Neural cell (in vitro differentiated cells): Measurements from ENCODE around the gene NR2E1. TPM values are rescaled to one million over a fixed set of nuclear protein-coding genes. Genes with fewer than 3 reads are reported as not detected.

Source experiments
- H2AFZ ChIP-seq: fragments of 200-600, 300-800 bp; sonication (generic), shearing (Covaris generic); 2 replicates; pipeline ENCODE4 v1.6.0; 2014; ENCODE audit warnings: low read depth, mild to moderate bottlenecking, antibody characterized with exemption, low read length, moderate library complexity
- H3F3A ChIP-seq: fragments of 200-600 bp; shearing (Covaris generic); 2 replicates; pipeline ENCODE4 v1.6.1; 2016; ENCODE audit warnings: mild to moderate bottlenecking, moderate library complexity, mixed read lengths, antibody characterized with exemption, low read length; ENCODE audit not compliant: insufficient read depth, poor library complexity, severe bottlenecking
- H3K27ac ChIP-seq: fragments of 200-600, 300-800 bp; sonication (generic), shearing (Covaris generic); 2 replicates; pipeline ENCODE4 v1.5.1; 2014; ENCODE audit warnings: mild to moderate bottlenecking, low read length, moderate library complexity
- H3K27me3 ChIP-seq: fragments of 300-800, 200-600 bp; sonication (generic), shearing (Covaris generic); 2 replicates; pipeline ENCODE4 v1.6.0; 2014; ENCODE audit warnings: mild to moderate bottlenecking, low read depth, low read length, moderate library complexity; ENCODE audit not compliant: insufficient read depth
- H3K36me3 ChIP-seq: fragments of 300-800, 200-600 bp; sonication (generic), shearing (Covaris generic); 2 replicates; pipeline ENCODE4 v1.5.1; 2014; ENCODE audit warnings: mild to moderate bottlenecking, antibody characterized with exemption, low read length, moderate library complexity; ENCODE audit not compliant: insufficient read depth
- H3K4me2 ChIP-seq: fragments of 300-800, 200-600 bp; sonication (generic), shearing (Covaris generic); 2 replicates; pipeline ENCODE4 v1.6.0; 2014; ENCODE audit warnings: mild to moderate bottlenecking, low read length
- H3K4me3 ChIP-seq: fragments of 300-800, 200-600 bp; sonication (generic), shearing (Covaris generic); 2 replicates; pipeline ENCODE4 v1.5.1; 2014; ENCODE audit warnings: mild to moderate bottlenecking, low read length, moderate library complexity
- H3K79me2 ChIP-seq: fragments of 200-600 bp; shearing (Covaris generic); replicated peaks from 2 replicates; pipeline ENCODE4 v1.6.0; 2014; ENCODE audit warnings: mild to moderate bottlenecking, low read length, moderate library complexity; ENCODE audit not compliant: insufficient read depth
- H3K9ac ChIP-seq: fragments of 300-800, 200-600 bp; sonication (generic), shearing (Covaris generic); 2 replicates; pipeline ENCODE4 v1.6.1; 2016; ENCODE audit warnings: mild to moderate bottlenecking, low read length, mixed read lengths
- H3K9me2 ChIP-seq: fragments of 200-600 bp; shearing (Covaris generic); 2 replicates; pipeline ENCODE4 v1.6.1; 2016; ENCODE audit warnings: mild to moderate bottlenecking, low read length, mixed read lengths; ENCODE audit not compliant: insufficient read depth
- H3K9me3 ChIP-seq: fragments of 200-600, 300-800 bp; sonication (generic), shearing (Covaris generic); 2 replicates; pipeline ENCODE4 v1.6.1; 2016; ENCODE audit warnings: mild to moderate bottlenecking, mixed run types, low read length, moderate library complexity, mixed read lengths
- H4K20me1 ChIP-seq: fragments of 200-600 bp; shearing (Covaris generic); 2 replicates; pipeline ENCODE4 v1.6.1; 2016; ENCODE audit warnings: mild to moderate bottlenecking, mixed run types; ENCODE audit not compliant: insufficient read depth
- CTCF ChIP-seq: fragments of 450-650 bp; IDR thresholded peaks from 2 replicates; pipeline ENCODE4 v1.5.1; 2014; ENCODE audit warnings: antibody characterized with exemption, mild to moderate bottlenecking, moderate library complexity; ENCODE audit not compliant: poor library complexity, severe bottlenecking
- EP300 ChIP-seq: fragments of 450-650 bp; conservative IDR thresholded peaks from 2 replicates; pipeline ENCODE4 v1.6.1; 2014; ENCODE audit warnings: antibody characterized with exemption, mild to moderate bottlenecking, moderate library complexity; ENCODE audit not compliant: poor library complexity, severe bottlenecking
- EZH2 ChIP-seq: fragments of 200-600, 300-800 bp; shearing (Covaris generic), sonication (generic); IDR thresholded peaks from 2 replicates; pipeline ENCODE4 v1.6.1; 2014; ENCODE audit warnings: antibody characterized with exemption, low read length, borderline replicate concordance, mild to moderate bottlenecking; ENCODE audit not compliant: insufficient read depth, poor library complexity, severe bottlenecking
- MXI1 ChIP-seq: fragments of 450-650 bp; conservative IDR thresholded peaks from 2 replicates; pipeline ENCODE4 v1.6.1; 2014; ENCODE audit warnings: antibody characterized with exemption, mild to moderate bottlenecking; ENCODE audit not compliant: poor library complexity, severe bottlenecking
- POLR2AphosphoS5 ChIP-seq: IDR thresholded peaks from 2 replicates; pipeline ENCODE4 v1.6.1; 2012
- RAD21 ChIP-seq: fragments of 450-650 bp; conservative IDR thresholded peaks from 2 replicates; pipeline ENCODE4 v1.6.1; 2014; ENCODE audit warnings: antibody characterized with exemption, mild to moderate bottlenecking, moderate library complexity
- REST ChIP-seq: IDR thresholded peaks from 2 replicates; pipeline ENCODE4 v1.6.1; 2012; ENCODE audit warnings: borderline replicate concordance
- SMC3 ChIP-seq: fragments of 450-650 bp; conservative IDR thresholded peaks from 2 replicates; pipeline ENCODE4 v1.6.1; 2014; ENCODE audit warnings: antibody characterized with exemption, mild to moderate bottlenecking, moderate library complexity; ENCODE audit not compliant: poor library complexity
- TAF1 ChIP-seq: IDR thresholded peaks from 2 replicates; pipeline ENCODE4 v1.6.1; 2012; ENCODE audit warnings: low read depth
- polyA plus RNA-seq: library from polyadenylated mRNA; depleted of rRNA; stranded (reverse); fragments of >200 nt; gene quantifications from 2 replicates; pipeline ENCODE4 v1.2.3, GENCODE V29; 2014

NR2E1 gene
- polyA plus RNA-seq, 1 donor from 2014 or later: 1.3 TPM

- no peak overlapping the region for H2AFZ ChIP-seq
- TF ChIP-seq EZH2 (no peak), CTCF (no peak), RAD21 (no peak), REST (no peak), SMC3 (no peak)
Observed at GRCh38 chr6:108200631-108201030, 34.8 kb downstream of the NR2E1 start.

GRCh38 chr6:108203189-108204112 is 37.6 kb downstream of the NR2E1 start:
- H3K27ac ChIP-seq: no peak overlapping the region
- no peaks in the 10 kb centered on the region for H3K9me2 ChIP-seq
- H3F3A ChIP-seq: no peaks in the 10 kb centered on the region
- no peak overlapping the region for H3K4me2 ChIP-seq
- no peak for TF ChIP-seq EZH2
- TF ChIP-seq RAD21: no peak
- no peak overlapping the region for H3K4me3 ChIP-seq
- H4K20me1 ChIP-seq: no peaks in the 10 kb centered on the region
- H3K9me3 ChIP-seq: no peaks in the 10 kb centered on the region
- H3K9ac ChIP-seq: no peak overlapping the region
- H3K36me3 ChIP-seq: no peaks in the 10 kb centered on the region
- no peaks in the 10 kb centered on the region for H3K27me3 ChIP-seq
- no peak overlapping the region for H2AFZ ChIP-seq
- no peaks in the 10 kb centered on the region for H3K79me2 ChIP-seq

More at GRCh38 chr6:108200631-108201030, 34.8 kb downstream of the NR2E1 start:
- Histone ChIP-seq H3K36me3 (no peaks in the 10 kb centered on the region), H3F3A (no peaks in the 10 kb centered on the region), H3K79me2 (no peaks in the 10 kb centered on the region), H3K9me2 (no peaks in the 10 kb centered on the region), H3K9me3 (no peaks in the 10 kb centered on the region), H3K27ac (no peak overlapping the region), H3K4me2 (no peak overlapping the region), H3K4me3 (no peak overlapping the region), H3K9ac (no peak overlapping the region), H4K20me1 (no peaks in the 10 kb centered on the region), H3K27me3 (no peaks in the 10 kb centered on the region)

GRCh38 chr6:108207013-108207412 is 41.2 kb downstream of the NR2E1 start:
- no peak overlapping the region for H3K4me2 ChIP-seq
- no peak overlapping the region for H2AFZ ChIP-seq
- no peaks in the 10 kb centered on the region for H3K36me3 ChIP-seq
- no peaks in the 10 kb centered on the region for H3K27me3 ChIP-seq
- H3K27ac ChIP-seq: no peak overlapping the region
- H3K9me2 ChIP-seq: no peaks in the 10 kb centered on the region
- no peak overlapping the region for H3K4me3 ChIP-seq
- no peaks in the 10 kb centered on the region for H3K79me2 ChIP-seq
- no peaks in the 10 kb centered on the region for H3F3A ChIP-seq
- H3K9ac ChIP-seq: no peak overlapping the region
- H4K20me1 ChIP-seq: no peaks in the 10 kb centered on the region
- no peaks in the 10 kb centered on the region for H3K9me3 ChIP-seq
- no peak for TF ChIP-seq MXI1
- no peak for TF ChIP-seq TAF1
- no peak for TF ChIP-seq POLR2AphosphoS5
- no peak for TF ChIP-seq CTCF
- no peak for TF ChIP-seq EP300
- TF ChIP-seq EZH2: no peak
- no peak for TF ChIP-seq RAD21
- no peak for TF ChIP-seq SMC3
